Fibroblast of the aortic adventitia (primary cell): ENCODE measurements around the gene EIF3I. TPM values are rescaled to one million over a fixed set of nuclear protein-coding genes. Genes with fewer than 3 reads are reported as not detected.
A peak's percentile ranks its signal among the peaks of the same experiment; 100 is the strongest.
"Not testable (repeated sequence)": the region's sequence is repeated elsewhere in the genome, so short reads cannot be mapped to it uniquely, and the experiment has no call there.

ENCODE experiments used
- DNase-seq: peaks from one replicate; pipeline ENCODE4 v3.0.0-alpha.2; 2010; ENCODE audit warnings: low read depth
- H3K4me3 ChIP-seq: 2 replicates; pipeline ENCODE4 v1.5.1; 2011; ENCODE audit warnings: low read depth, mild to moderate bottlenecking, control low read depth, low read length, moderate library complexity
- CTCF ChIP-seq: IDR thresholded peaks from 2 replicates; pipeline ENCODE4 v1.5.1; 2011; ENCODE audit warnings: mild to moderate bottlenecking, low read length, control low read depth, inconsistent platforms; ENCODE audit not compliant: insufficient read depth
- total RNA-seq: library from RNA; depleted of rRNA; stranded (reverse); fragments of >200 nt; gene quantifications from 2 replicates; pipeline ENCODE4 v1.2.3, GENCODE V29; 2012; ENCODE audit warnings: low replicate concordance

The EIF3I gene
- total RNA-seq, 1 donor, result 284 TPM

GRCh38 chr1:32257227-32257508 lies 35.0 kb downstream of the EIF3I start:
- TF ChIP-seq CTCF, result no peak

GRCh38 chr1:32263236-32263593 lies 41.0 kb downstream of the EIF3I start:
- H3K4me3 ChIP-seq, DNase-seq: not testable (repeated sequence)

More at GRCh38 chr1:32257227-32257508, 35.0 kb downstream of the EIF3I start:
- no peak overlapping the region for H3K4me3 ChIP-seq
- no peak for DNase-seq

GRCh38 chr1:32263744-32264143 lies 41.5 kb downstream of the EIF3I start:
- no peak for TF ChIP-seq CTCF
- no peak overlapping the region for H3K4me3 ChIP-seq
- no peak for DNase-seq

- no peak for DNase-seq
- H3K4me3 ChIP-seq, result no peak overlapping the region
- TF ChIP-seq CTCF, result no peak
Observed at GRCh38 chr1:32265846-32266245, 43.6 kb downstream of the EIF3I start.

- H3K4me3 ChIP-seq, result no peak overlapping the region
- DNase-seq, result peak; percentile 74
- TF ChIP-seq CTCF, result no peak
Observed at GRCh38 chr1:32266921-32267591, 44.8 kb downstream of the EIF3I start.

- TF ChIP-seq CTCF, result no peak
- H3K4me3 ChIP-seq, result no peak overlapping the region
- DNase-seq, result no peak
Observed at GRCh38 chr1:32269744-32270143, 47.5 kb downstream of the EIF3I start.

- no peak for TF ChIP-seq CTCF
- no peak overlapping the region for H3K4me3 ChIP-seq
- DNase-seq, result no peak
Observed at GRCh38 chr1:32272557-32273390, 50.6 kb downstream of the EIF3I start.
